Memory B cell (primary cell): ENCODE results near the gene RP2.

Experiments
- ATAC-seq: fragments of 150-1000 bp; cut with Tn5 transposase; 2 replicates; pipeline ENCODE4 v1.10.0; 2021; ENCODE audit warnings: low read depth, mild to moderate bottlenecking, moderate library complexity
- DNase-seq, 2 donors: peaks; one replicate each; pipeline ENCODE4 v3.0.0; 2022; ENCODE audit warnings: low spot score in 2 of 2
- H3K27ac Mint-ChIP-seq: one replicate; pipeline ENCODE4 v1.8.0; 2022; ENCODE audit warnings: mild to moderate bottlenecking, moderate library complexity, mixed read lengths
- H3K27me3 Mint-ChIP-seq: one replicate; pipeline ENCODE4 v1.8.0; 2022; ENCODE audit warnings: mixed read lengths
- H3K36me3 Mint-ChIP-seq: one replicate; pipeline ENCODE4 v1.8.0; 2022; ENCODE audit warnings: mild to moderate bottlenecking, mixed read lengths
- H3K4me1 Mint-ChIP-seq: one replicate; pipeline ENCODE4 v1.8.0; 2022; ENCODE audit warnings: mixed read lengths
- H3K4me3 Mint-ChIP-seq: one replicate; pipeline ENCODE4 v1.8.0; 2022; ENCODE audit warnings: mild to moderate bottlenecking, moderate library complexity, mixed read lengths
- H3K9me3 Mint-ChIP-seq: one replicate; pipeline ENCODE4 v1.8.0; 2022; ENCODE audit warnings: mixed read lengths

Gene RP2

DNA sequence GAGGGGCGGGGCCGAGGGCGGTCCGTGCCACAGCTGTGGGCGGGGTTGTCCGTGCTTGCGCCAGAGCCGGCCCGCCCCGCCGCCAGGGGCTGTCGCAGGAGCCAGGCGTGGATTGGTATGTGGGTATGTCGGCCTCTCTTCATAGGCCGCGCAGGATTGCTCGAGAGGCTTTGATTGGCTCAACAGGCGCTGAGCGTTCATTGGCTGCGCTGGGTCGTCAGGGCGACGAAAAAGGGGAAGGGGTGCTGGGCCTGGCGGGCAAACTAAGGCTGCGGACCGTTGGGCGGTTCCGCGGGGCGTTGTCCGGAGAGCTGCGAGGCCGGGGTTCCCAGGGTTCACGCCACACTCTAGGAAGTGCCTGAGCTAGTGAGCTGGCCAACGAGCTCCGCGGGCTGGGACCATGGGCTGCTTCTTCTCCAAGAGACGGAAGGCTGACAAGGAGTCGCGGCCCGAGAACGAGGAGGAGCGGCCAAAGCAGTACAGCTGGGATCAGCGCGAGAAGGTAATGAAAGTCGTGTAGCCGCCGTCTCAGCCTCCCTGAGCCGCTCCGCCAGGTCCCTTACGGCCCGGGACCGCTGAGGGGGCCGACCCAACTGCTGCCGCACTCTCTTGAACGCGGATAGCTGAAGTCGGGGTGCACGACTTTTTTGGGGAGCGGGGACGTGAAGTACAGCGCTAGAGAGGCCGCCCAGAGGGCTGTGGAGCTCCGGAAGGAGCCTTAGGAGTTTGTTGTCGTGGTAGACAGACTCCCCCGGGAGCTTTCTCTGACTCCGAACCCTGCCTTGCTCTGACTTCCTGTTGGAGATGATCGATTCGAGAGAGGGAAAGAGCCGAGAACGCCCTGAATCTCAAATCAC is at the start of gene RP2:
TSS of gene RP2 (plus strand) at position 343 of the 857 bp plus-strand sequence. CDS start at position 401, 58 bp downstream.
- ATAC-seq = peak; percentile 90

DNA sequence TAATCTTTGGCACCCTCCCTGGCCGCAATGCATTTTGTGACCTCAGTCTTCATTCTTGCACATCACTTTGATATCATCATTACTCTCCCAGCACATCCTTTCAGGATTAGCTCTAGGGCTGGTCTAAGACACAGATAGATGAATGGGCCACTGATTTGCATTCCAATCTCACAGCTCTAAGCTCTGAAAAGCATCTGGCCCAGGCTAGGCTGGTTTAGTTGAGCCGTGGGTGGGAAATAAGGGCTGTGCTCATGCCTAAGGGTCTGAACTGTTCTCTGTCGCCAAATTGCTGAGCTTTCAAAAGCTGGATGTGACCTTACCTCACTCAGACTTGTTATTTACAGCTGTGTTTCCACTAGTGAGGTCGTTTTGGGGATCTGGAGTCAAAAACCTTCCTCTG is 47.9 kb upstream of the RP2 start:
- Mint-ChIP-seq H3K4me3 (no peak overlapping the region), H3K4me1 (peaks cover 10% of the 10 kb centered on the region), H3K27ac (no peak overlapping the region), H3K27me3 (no peaks in the 10 kb centered on the region), H3K9me3 (no peaks in the 10 kb centered on the region), H3K36me3 (no peaks in the 10 kb centered on the region)
- DNase-seq (no peak), ATAC-seq (no peak)

More for the DNA sequence above, at the start of gene RP2:
- Mint-ChIP-seq H3K27ac (peak within 1 kb of the TSS; percentile 98), H3K27me3 (no peaks in the 10 kb centered on the region), H3K4me1 (peaks cover 15% of the 10 kb centered on the region), H3K9me3 (no peaks in the 10 kb centered on the region), H3K36me3 (peaks cover 1% of the 10 kb centered on the region), H3K4me3 (peak within 1 kb of the TSS; percentile 89)
- DNase-seq = peak; percentile 64 to 80

DNA sequence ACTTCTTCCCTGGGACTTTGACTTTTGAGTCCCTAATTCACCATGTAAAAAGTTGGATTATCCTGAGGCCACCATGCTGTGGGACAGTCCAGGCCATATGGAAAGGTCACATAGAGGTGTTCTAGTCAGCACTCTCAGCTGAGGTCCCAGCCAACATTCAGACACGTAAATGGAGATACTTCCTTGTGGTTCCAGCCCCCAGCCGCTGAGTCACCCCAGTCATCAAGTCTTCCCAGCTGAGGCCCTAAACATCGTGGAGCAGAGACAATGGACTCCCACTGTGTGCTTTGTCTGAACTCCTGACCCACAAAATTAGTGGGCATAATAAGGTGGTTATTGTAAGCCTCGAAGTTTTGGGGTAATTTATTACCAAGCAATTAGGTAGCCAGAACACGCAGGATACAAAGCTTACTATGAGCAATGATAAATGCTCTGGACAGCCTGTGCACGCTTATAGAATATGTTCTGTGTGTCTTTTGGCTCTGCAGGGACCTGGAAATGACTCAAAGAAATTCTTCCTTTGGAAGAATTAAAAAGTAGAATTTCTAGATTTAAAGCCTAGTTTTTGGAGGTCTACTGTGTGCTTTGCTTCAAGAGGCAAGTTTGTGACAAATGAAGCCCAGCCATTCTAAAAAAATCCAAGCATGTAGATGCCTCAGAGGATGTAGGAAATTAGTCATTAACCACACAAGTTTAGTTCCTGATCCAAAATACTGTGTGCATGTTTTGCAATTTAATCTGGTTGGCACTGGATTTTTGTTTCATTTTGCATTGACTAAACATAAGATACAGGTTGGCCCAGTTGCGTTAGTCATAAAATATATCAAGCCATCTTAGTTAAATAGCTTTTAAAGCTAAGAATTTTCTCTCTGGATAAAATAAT is 44.7 kb upstream of the RP2 start:
- Mint-ChIP-seq H3K9me3 (no peaks in the 10 kb centered on the region), H3K4me3 (peak overlapping the region; percentile 24), H3K27me3 (no peaks in the 10 kb centered on the region), H3K36me3 (peaks cover 1% of the 10 kb centered on the region), H3K27ac (no peak overlapping the region), H3K4me1 (peaks cover 10% of the 10 kb centered on the region)
- ATAC-seq = no peak
- DNase-seq = no peak

DNA sequence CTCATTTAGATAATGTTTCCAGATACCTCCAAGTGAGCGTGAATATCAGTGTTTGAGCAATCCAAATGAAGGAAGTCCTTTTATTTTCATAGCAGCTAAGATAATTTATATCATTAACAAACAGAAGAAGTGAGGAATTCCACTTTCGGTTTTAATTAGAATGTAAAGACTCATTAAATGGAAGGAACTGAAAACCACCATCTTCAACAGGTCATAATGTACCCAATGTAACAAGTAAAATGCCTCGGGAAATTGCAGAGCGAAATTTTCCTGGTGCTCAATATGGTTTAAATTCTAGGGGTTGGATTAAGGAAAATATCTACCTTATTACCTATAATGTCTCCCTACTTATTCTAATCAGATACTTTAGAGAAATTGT is 44.0 kb upstream of the RP2 start:
- H3K27ac Mint-ChIP-seq = no peak overlapping the region
- ATAC-seq = no peak
- H3K4me1 Mint-ChIP-seq = peaks cover 10% of the 10 kb centered on the region
- peaks cover 1% of the 10 kb centered on the region for H3K36me3 Mint-ChIP-seq
- H3K27me3 Mint-ChIP-seq = no peaks in the 10 kb centered on the region
- no peak for DNase-seq
- no peaks in the 10 kb centered on the region for H3K9me3 Mint-ChIP-seq
- H3K4me3 Mint-ChIP-seq = peak overlapping the region; percentile 24

DNA sequence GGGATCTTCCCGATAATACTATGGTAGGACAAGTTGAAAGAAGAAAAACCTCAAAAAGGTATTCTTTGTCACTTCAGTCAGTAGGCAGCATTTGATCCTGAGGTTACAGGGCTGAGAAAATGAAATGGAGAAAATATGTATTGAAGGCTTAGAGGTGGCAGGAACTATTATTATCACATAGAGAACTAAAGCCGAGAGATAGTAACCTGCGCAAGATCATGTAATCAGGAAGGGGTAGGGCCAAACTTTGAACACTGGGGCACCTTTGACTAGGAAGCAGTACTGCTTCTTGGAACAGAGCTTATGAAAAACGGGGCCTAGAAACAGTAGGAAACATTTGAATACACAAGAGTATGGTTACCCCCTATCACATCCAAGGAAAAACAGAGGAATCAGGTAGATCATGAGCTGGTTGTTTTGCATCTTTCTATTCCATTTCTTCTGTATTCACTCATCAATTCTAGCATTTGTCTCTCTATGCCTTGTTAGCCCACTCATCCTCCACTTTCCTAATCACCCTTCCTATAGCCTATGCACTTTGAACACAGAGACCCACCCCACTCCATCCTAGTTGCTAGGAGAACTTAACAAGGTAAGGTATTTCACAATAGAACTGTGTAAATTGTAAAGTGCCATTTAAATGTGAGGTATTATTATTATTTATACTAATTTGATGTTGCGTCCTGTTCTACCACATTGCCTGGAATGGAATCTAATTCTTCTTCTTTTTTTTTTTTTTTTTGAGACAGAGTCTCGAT is 43.3 kb upstream of the RP2 start:
- Mint-ChIP-seq H3K36me3 (peaks cover 1% of the 10 kb centered on the region), H3K4me3 (no peak overlapping the region), H3K27me3 (no peaks in the 10 kb centered on the region), H3K27ac (no peak overlapping the region), H3K9me3 (no peaks in the 10 kb centered on the region), H3K4me1 (peaks cover 10% of the 10 kb centered on the region)
- DNase-seq (no peak), ATAC-seq (no peak)

DNA sequence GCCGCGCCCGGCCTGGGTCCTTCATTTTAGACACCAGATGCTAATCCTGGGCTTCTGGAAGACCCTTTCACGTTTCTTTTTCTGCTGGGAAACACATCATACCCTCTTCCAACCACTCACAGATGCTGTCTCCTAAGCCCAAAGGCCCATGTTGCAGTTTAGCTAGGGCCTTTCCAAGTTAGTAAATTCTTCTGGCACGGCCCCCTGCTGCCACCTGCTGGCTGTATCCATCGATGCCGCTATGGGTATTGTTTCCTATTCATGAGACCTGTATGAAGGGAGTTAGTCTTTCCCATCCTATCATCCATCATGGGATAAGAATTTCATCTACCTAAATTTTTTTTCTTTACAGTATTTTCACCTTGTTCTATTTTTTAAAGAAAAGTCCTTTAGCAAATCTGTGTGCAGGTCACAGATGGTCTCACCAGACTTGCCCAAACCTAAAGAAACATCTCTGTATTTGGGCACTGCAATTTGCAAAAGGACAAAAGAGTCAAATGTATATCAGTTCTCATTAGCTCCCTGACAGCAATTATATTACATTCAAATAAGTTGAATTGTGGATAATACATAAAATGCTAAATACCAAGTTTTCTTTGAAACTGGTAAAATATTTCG is 40.2 kb upstream of the RP2 start:
- ATAC-seq = peak; percentile 78

DNA sequence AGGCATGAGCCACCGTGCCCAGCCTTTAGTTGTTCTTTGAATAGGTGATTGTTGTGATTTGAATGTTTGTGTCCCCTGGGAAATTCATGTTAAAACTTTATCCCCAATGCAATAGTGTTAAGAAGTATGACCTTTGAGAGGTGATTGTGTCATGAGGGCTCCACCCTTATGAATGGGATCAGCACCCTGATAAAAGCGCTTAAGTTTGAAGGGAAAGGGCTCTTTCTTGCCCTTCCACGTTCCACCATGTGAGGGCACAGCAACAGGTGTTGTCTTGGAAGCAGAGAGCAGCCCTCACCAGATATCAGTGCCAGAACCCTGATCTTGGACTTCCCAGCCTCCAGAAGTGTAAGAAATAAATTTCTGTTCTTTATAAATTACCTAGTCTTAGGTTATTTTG is 33.7 kb upstream of the RP2 start:
- Mint-ChIP-seq H3K36me3 (no peaks in the 10 kb centered on the region), H3K9me3 (no peaks in the 10 kb centered on the region), H3K27ac (no peak overlapping the region), H3K4me3 (no peak overlapping the region), H3K4me1 (no peaks in the 10 kb centered on the region), H3K27me3 (peaks cover 4% of the 10 kb centered on the region)
- DNase-seq = no peak
- ATAC-seq = no peak

More for the DNA sequence above, 40.2 kb upstream of the RP2 start:
- H3K27me3 Mint-ChIP-seq = peaks cover 4% of the 10 kb centered on the region
- peak; percentile 65 to 68 for DNase-seq
- no peaks in the 10 kb centered on the region for H3K9me3 Mint-ChIP-seq
- no peak overlapping the region for H3K4me3 Mint-ChIP-seq
- H3K4me1 Mint-ChIP-seq = peaks cover 7% of the 10 kb centered on the region
- H3K36me3 Mint-ChIP-seq = peaks cover 1% of the 10 kb centered on the region
- H3K27ac Mint-ChIP-seq = no peak overlapping the region

DNA sequence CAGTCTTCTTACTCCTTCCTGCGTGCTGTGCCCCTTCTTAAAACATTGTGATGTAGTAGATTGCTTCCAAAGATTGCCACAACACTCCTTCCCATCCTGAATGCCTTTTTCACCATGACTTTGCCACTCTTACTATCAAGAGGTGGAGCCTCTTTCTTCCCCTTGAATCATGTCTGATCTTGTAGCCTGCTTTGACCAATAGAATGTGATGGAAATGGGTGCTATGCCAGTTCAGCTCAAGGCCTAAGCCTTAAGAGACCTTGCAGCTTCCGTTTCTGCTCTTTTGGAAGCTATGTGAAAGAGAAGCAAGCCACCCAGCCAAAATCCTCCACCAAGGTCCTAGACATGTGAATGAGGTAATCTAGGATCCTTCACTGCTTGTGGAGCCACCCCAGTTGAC is 31.6 kb upstream of the RP2 start:
- no peaks in the 10 kb centered on the region for H3K4me1 Mint-ChIP-seq
- peaks cover 4% of the 10 kb centered on the region for H3K9me3 Mint-ChIP-seq
- no peak overlapping the region for H3K27ac Mint-ChIP-seq
- no peak for DNase-seq
- no peaks in the 10 kb centered on the region for H3K36me3 Mint-ChIP-seq
- no peak overlapping the region for H3K4me3 Mint-ChIP-seq
- ATAC-seq = no peak
- peaks cover 6% of the 10 kb centered on the region for H3K27me3 Mint-ChIP-seq

DNA sequence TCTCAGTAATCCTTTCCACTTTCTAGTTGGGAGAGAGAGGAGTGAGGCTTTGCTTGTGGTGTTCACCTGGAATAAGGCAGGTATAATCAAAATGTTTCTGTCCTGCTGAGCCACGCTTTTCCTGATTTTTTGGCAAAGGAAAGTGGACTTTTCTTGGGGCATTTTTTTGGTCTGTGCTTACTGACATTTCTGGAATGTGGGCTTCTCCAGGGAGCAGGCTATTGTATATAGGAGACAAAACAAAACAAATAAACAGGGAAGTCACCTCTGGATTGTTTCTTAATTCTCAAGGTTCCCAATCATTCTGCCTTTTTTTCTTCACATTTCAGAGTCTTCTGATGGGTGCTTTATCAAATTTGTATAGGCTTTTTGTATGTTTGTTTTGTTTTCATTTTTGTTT is 25.7 kb upstream of the RP2 start:
- H3K36me3 Mint-ChIP-seq = no peaks in the 10 kb centered on the region
- ATAC-seq (no peak), DNase-seq (no peak)
- no peaks in the 10 kb centered on the region for H3K4me1 Mint-ChIP-seq
- peaks cover 4% of the 10 kb centered on the region for H3K9me3 Mint-ChIP-seq
- H3K27ac Mint-ChIP-seq = no peak overlapping the region
- peaks cover 3% of the 10 kb centered on the region for H3K27me3 Mint-ChIP-seq
- H3K4me3 Mint-ChIP-seq = no peak overlapping the region

DNA sequence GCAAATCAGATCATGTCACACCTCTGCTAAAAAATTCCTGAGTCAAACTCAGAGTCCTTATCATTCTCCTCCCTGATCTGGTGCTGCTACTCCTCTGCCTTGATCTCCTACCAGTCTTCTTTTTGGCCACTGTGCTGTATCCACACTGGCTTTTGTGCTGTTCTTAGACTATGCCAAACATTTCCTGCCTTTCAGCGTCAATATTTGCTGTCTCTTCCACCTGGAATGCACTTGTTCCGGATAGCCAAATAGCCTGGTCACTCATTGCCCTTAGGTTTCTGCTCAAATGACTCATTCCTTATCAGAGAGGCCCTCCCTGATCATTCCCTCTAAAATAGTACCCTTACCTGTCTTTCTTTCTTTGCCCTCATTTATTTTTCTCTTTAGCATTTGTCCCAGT is 24.4 kb upstream of the RP2 start:
- no peaks in the 10 kb centered on the region for H3K36me3 Mint-ChIP-seq
- ATAC-seq = no peak
- no peak for DNase-seq
- no peaks in the 10 kb centered on the region for H3K4me1 Mint-ChIP-seq
- peaks cover 3% of the 10 kb centered on the region for H3K27me3 Mint-ChIP-seq
- H3K9me3 Mint-ChIP-seq = peaks cover 4% of the 10 kb centered on the region
- H3K4me3 Mint-ChIP-seq = no peak overlapping the region
- H3K27ac Mint-ChIP-seq = no peak overlapping the region

DNA sequence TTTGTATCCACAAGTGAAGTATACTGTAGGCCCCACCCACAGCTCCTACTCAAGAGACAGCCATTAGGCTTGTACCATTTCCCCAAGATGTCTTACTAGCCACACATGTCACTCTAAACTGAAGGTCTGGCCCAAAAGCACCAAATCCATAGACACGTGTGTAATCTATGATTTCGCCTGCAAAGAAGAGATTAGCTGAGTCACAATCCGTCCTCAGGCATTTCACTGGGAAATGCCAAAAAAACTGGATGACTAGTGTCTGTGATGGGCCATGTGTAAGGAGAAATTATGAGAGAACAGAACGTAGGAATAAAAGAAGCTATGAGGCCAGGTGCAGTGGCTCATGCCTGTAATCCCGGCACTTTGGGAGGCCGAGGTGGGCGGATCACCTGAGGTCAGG is 21.9 kb upstream of the RP2 start:
- no peak overlapping the region for H3K27ac Mint-ChIP-seq
- H3K4me1 Mint-ChIP-seq = no peaks in the 10 kb centered on the region
- no peak overlapping the region for H3K4me3 Mint-ChIP-seq
- DNase-seq = no peak
- ATAC-seq = no peak
- H3K36me3 Mint-ChIP-seq = no peaks in the 10 kb centered on the region
- H3K27me3 Mint-ChIP-seq = peaks cover 2% of the 10 kb centered on the region
- H3K9me3 Mint-ChIP-seq = peaks cover 1% of the 10 kb centered on the region

DNA sequence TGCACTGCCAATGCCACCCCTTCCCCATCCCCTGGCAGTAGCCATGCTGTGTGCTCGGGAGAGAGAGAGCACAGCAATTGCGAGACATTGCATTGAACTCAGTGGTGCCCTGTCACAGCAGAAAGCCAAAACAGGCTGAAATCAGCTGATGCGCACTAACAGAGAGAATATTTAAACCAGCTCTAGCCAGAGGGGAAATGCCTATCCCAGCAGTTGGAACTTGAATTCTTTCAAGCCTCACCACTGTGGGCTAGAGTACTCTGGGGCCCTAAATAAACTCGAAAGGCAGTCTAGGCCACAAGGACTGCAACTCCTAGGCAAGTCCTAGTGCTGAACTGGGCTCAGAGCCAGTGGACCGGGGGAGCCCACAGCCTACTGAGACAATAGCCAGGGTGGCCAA is 17.7 kb upstream of the RP2 start:
- Mint-ChIP-seq H3K4me3 (no peak overlapping the region), H3K36me3 (no peaks in the 10 kb centered on the region), H3K27ac (no peak overlapping the region), H3K27me3 (no peaks in the 10 kb centered on the region), H3K4me1 (no peaks in the 10 kb centered on the region), H3K9me3 (peaks cover 9% of the 10 kb centered on the region)
- no peak for ATAC-seq
- DNase-seq = no peak

DNA sequence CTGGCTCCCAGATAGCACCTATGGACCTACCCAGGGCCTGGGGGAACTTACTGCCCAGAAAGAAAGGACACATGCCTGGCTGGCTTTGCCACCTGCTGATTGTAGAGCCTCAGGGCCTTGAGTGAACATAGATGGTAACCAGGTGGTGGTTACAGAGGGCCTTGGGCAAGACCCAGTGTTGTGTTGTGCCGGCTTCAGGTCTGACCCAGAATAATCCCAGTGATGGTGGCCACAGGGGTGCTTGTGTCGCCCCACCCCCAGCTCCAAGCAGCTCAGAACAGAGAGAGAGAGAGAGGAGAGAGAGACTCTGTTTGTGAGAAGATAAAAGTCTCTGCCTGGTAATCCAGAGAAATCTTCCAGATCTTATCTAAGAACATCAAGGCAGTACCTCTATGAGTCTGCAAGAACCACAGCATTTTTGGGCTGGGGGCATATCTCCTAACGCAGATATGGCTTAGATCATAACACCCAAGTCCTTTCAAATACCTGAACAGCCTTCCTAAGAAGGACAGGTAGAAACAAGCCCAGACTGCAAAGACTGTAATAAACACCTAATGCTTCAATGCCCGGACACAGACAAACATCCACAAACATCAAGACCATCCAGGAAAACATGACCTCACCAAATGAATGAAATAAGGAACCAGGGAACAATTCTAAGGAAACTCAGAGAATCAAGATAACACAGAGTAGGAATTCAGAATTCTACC is 16.3 kb upstream of the RP2 start:
- no peaks in the 10 kb centered on the region for H3K27me3 Mint-ChIP-seq
- no peak for ATAC-seq
- H3K27ac Mint-ChIP-seq = no peak overlapping the region
- no peak overlapping the region for H3K4me3 Mint-ChIP-seq
- H3K9me3 Mint-ChIP-seq = peaks cover 9% of the 10 kb centered on the region
- no peak for DNase-seq
- no peaks in the 10 kb centered on the region for H3K36me3 Mint-ChIP-seq
- H3K4me1 Mint-ChIP-seq = no peaks in the 10 kb centered on the region
